Measurements from ENCODE around the gene LOXHD1.

Gene LOXHD1

GRCh38 chr18:46547520-46547919 lies 109.5 kb downstream of the LOXHD1 start:
- in situ Hi-C loops (cut with HindIII; ENCODE audit: low sequenced_read_pairs), result no loop called here

- in situ Hi-C loops (cut with HindIII; ENCODE audit: low sequenced_read_pairs), result no loop called here
These were observed 110.8 kb downstream of the LOXHD1 start for GRCh38 chr18:46546111-46546640.

GRCh38 chr18:46542545-46542944 lies 114.5 kb downstream of the LOXHD1 start:
- in situ Hi-C loops (cut with HindIII; ENCODE audit: low sequenced_read_pairs), result no loop called here

GRCh38 chr18:46541626-46542189 lies 115.3 kb downstream of the LOXHD1 start:
- in situ Hi-C loops (cut with HindIII; ENCODE audit: low sequenced_read_pairs), result no loop called here

- in situ Hi-C loops (cut with HindIII; ENCODE audit: low sequenced_read_pairs), result no loop called here
These were observed 118.6 kb downstream of the LOXHD1 start for GRCh38 chr18:46538376-46538775.

GRCh38 chr18:46536215-46536874 lies 120.7 kb downstream of the LOXHD1 start:
- in situ Hi-C loops (cut with HindIII; ENCODE audit: low sequenced_read_pairs), result no loop called here

GRCh38 chr18:46531482-46531881 lies 125.5 kb downstream of the LOXHD1 start:
- in situ Hi-C loops (cut with HindIII; ENCODE audit: low sequenced_read_pairs), result no loop called here

GRCh38 chr18:46528037-46528436 lies 129.0 kb downstream of the LOXHD1 start:
- in situ Hi-C loops (cut with HindIII; ENCODE audit: low sequenced_read_pairs), result no loop called here

GRCh38 chr18:46519870-46520269 lies 137.2 kb downstream of the LOXHD1 start:
- in situ Hi-C loops (cut with HindIII; ENCODE audit: low sequenced_read_pairs), result no loop called here

GRCh38 chr18:46518438-46518837 lies 138.6 kb downstream of the LOXHD1 start:
- in situ Hi-C loops (cut with HindIII; ENCODE audit: low sequenced_read_pairs), result no loop called here

GRCh38 chr18:46516555-46516954 lies 140.5 kb downstream of the LOXHD1 start:
- in situ Hi-C loops (cut with HindIII; ENCODE audit: low sequenced_read_pairs), result no loop called here

- in situ Hi-C loops (cut with HindIII; ENCODE audit: low sequenced_read_pairs), result no loop called here
These were observed 146.6 kb downstream of the LOXHD1 start for GRCh38 chr18:46510386-46510785.

GRCh38 chr18:46509530-46509929 lies 147.5 kb downstream of the LOXHD1 start:
- in situ Hi-C loops (cut with HindIII; ENCODE audit: low sequenced_read_pairs), result no loop called here

GRCh38 chr18:46506974-46507586 lies 149.9 kb downstream of the LOXHD1 start:
- in situ Hi-C loops (cut with HindIII; ENCODE audit: low sequenced_read_pairs), result no loop called here

GRCh38 chr18:46502444-46502843 lies 154.6 kb downstream of the LOXHD1 start:
- in situ Hi-C loops (cut with HindIII; ENCODE audit: low sequenced_read_pairs), result no loop called here

- in situ Hi-C loops (cut with HindIII; ENCODE audit: low sequenced_read_pairs), result no loop called here
These were observed 159.9 kb downstream of the LOXHD1 start for GRCh38 chr18:46497129-46497528.

- in situ Hi-C loops (cut with HindIII; ENCODE audit: low sequenced_read_pairs), result no loop called here
These were observed 168.4 kb downstream of the LOXHD1 start for GRCh38 chr18:46488471-46489213.

GRCh38 chr18:46485675-46486194 lies 171.3 kb downstream of the LOXHD1 start:
- in situ Hi-C loops (cut with HindIII; ENCODE audit: low sequenced_read_pairs), result no loop called here

GRCh38 chr18:46484971-46485370 lies 172.0 kb downstream of the LOXHD1 start:
- in situ Hi-C loops (cut with HindIII; ENCODE audit: low sequenced_read_pairs), result no loop called here

GRCh38 chr18:46482831-46483230 lies 174.2 kb downstream of the LOXHD1 start:
- in situ Hi-C loops (cut with HindIII; ENCODE audit: low sequenced_read_pairs), result no loop called here

- in situ Hi-C loops (cut with HindIII; ENCODE audit: low sequenced_read_pairs), result no loop called here
These were observed 175.2 kb downstream of the LOXHD1 start for GRCh38 chr18:46481847-46482245.
